Retinal pigment epithelial cell (primary cell): Measurements from ENCODE around the gene FAM222B.

Source experiments
- DNase-seq: peaks from one replicate; pipeline ENCODE4 v3.0.0-alpha.2; 2010; ENCODE audit warnings: low read depth
- H3K4me3 ChIP-seq: 2 replicates; pipeline ENCODE4 v1.5.1; 2011; ENCODE audit warnings: mild to moderate bottlenecking, low read length, control low read depth, moderate library complexity
- CTCF ChIP-seq: conservative IDR thresholded peaks from 2 replicates; pipeline ENCODE4 v1.5.1; 2011; ENCODE audit warnings: low read depth, low read length, control low read depth, inconsistent platforms

FAM222B gene

GRCh38 chr17:28885951-28886350 is 43.4 kb upstream of the FAM222B start:
- DNase-seq = no peak
- no peak overlapping the region for H3K4me3 ChIP-seq
- no peak for TF ChIP-seq CTCF

- no peak overlapping the region for H3K4me3 ChIP-seq
- DNase-seq = no peak
- no peak for TF ChIP-seq CTCF
Observed at GRCh38 chr17:28885363-28885762, 42.8 kb upstream of the FAM222B start.

- DNase-seq = no peak
- no peak for TF ChIP-seq CTCF
- H3K4me3 ChIP-seq = no peak overlapping the region
Observed at GRCh38 chr17:28883967-28884702, 41.5 kb upstream of the FAM222B start.

GRCh38 chr17:28882154-28882895 is 39.7 kb upstream of the FAM222B start:
- H3K4me3 ChIP-seq = no peak overlapping the region
- no peak for DNase-seq
- no peak for TF ChIP-seq CTCF

- no peak for TF ChIP-seq CTCF
- H3K4me3 ChIP-seq = no peak overlapping the region
- no peak for DNase-seq
Observed at GRCh38 chr17:28881533-28882056, 39.0 kb upstream of the FAM222B start.

- no peak overlapping the region for H3K4me3 ChIP-seq
- TF ChIP-seq CTCF = no peak
- DNase-seq = no peak
Observed at GRCh38 chr17:28880572-28880945, 38.0 kb upstream of the FAM222B start.
